Urinary bladder (tissue), 4 donors: Measurements from ENCODE around the gene DLX1. TPM values are rescaled to one million over a fixed set of nuclear protein-coding genes. Genes with fewer than 3 reads are reported as not detected.

ENCODE experiments used
- DNase-seq: peaks from one replicate; pipeline ENCODE4 v3.0.0-alpha.2; 2015; ENCODE audit errors: extremely low spot score
- H3K27ac ChIP-seq: one replicate; pipeline ENCODE4 v1.5.1; 2013; ENCODE audit warnings: low read depth, mild to moderate bottlenecking, moderate library complexity
- H3K36me3 ChIP-seq: one replicate; pipeline ENCODE4 v1.6.1; 2013; ENCODE audit warnings: mild to moderate bottlenecking, moderate library complexity; ENCODE audit not compliant: insufficient read depth
- H3K4me1 ChIP-seq: one replicate; pipeline ENCODE4 v1.6.1; 2013; ENCODE audit warnings: mild to moderate bottlenecking, moderate library complexity; ENCODE audit not compliant: insufficient read depth
- H3K4me3 ChIP-seq: one replicate; pipeline ENCODE4 v1.5.1; 2013; ENCODE audit warnings: low read depth, low read length
- WGBS: extraction: QIAGEN DNeasy Blood & Tissue Kit; methylation state at CpG from one replicate; pipeline ENCODE4 v1.1.7; 2013; 5-methylcytosine and 5-hydroxymethylcytosine counted together
- polyA plus RNA-seq: library from polyadenylated mRNA; stranded (reverse); fragments of 200-250 nt; gene quantifications from one replicate; pipeline ENCODE4 v1.2.3, GENCODE V29; 2013
- total RNA-seq: library from RNA; depleted of rRNA; stranded (reverse); fragments of >200 nt; gene quantifications from one replicate; pipeline ENCODE4 v1.2.3, GENCODE V29; 2014
- donor health status: healthy with polysubstance abuse.
- donor health status: healthy.

Gene DLX1
- 0.21 TPM for total RNA-seq
- 0.41 TPM for polyA plus RNA-seq

GRCh38 chr2:172085460-172086159 lies at the start of gene DLX1:
TSS of gene DLX1 (plus strand) at chr2:172085507. CDS start at chr2:172085678, 171 bp downstream.
- no peak within 1 kb of the TSS for H3K27ac ChIP-seq
- peak within 1 kb of the TSS; percentile 23 for H3K4me3 ChIP-seq
- DNase-seq, result no peak
- no peaks in the 10 kb centered on the region for H3K36me3 ChIP-seq
- 3% methylated on average over 34 of the region's 34 CpGs for WGBS
- H3K4me1 ChIP-seq, result peaks cover 2% of the 10 kb centered on the region

- Histone ChIP-seq H3K27ac (no peak overlapping the region), H3K4me3 (no peak overlapping the region), H3K36me3 (no peaks in the 10 kb centered on the region), H3K4me1 (no peaks in the 10 kb centered on the region)
- DNase-seq, result no peak
- 80% methylated on average over 3 of the region's 3 CpGs for WGBS
These were observed 47.2 kb upstream of the DLX1 start for GRCh38 chr2:172038121-172038520.

- no peaks in the 10 kb centered on the region for H3K36me3 ChIP-seq
- H3K4me1 ChIP-seq, result no peaks in the 10 kb centered on the region
- 77% methylated on average over 2 of the region's 2 CpGs for WGBS
- no peak for DNase-seq
- no peak overlapping the region for H3K4me3 ChIP-seq
- no peak overlapping the region for H3K27ac ChIP-seq
These were observed 46.7 kb upstream of the DLX1 start for GRCh38 chr2:172038604-172039003.

- 77% methylated on average over 3 of the region's 3 CpGs for WGBS
These were observed 46.1 kb upstream of the DLX1 start for GRCh38 chr2:172039011-172039704.

GRCh38 chr2:172040311-172040710 lies 45.0 kb upstream of the DLX1 start:
- no peaks in the 10 kb centered on the region for H3K4me1 ChIP-seq
- no peaks in the 10 kb centered on the region for H3K36me3 ChIP-seq
- 76% methylated on average over 6 of the region's 6 CpGs for WGBS
- H3K4me3 ChIP-seq, result no peak overlapping the region
- no peak overlapping the region for H3K27ac ChIP-seq
- no peak for DNase-seq

More at GRCh38 chr2:172039011-172039704, 46.1 kb upstream of the DLX1 start:
- H3K27ac ChIP-seq, result no peak overlapping the region
- H3K36me3 ChIP-seq, result no peaks in the 10 kb centered on the region
- H3K4me3 ChIP-seq, result no peak overlapping the region
- DNase-seq, result no peak
- no peaks in the 10 kb centered on the region for H3K4me1 ChIP-seq

GRCh38 chr2:172046080-172046678 lies 39.1 kb upstream of the DLX1 start:
- no peak for DNase-seq
- WGBS, result 63% methylated on average over 1 of the region's 1 CpG
- H3K36me3 ChIP-seq, result no peaks in the 10 kb centered on the region
- H3K4me1 ChIP-seq, result no peaks in the 10 kb centered on the region
- H3K4me3 ChIP-seq, result no peak overlapping the region
- no peak overlapping the region for H3K27ac ChIP-seq

GRCh38 chr2:172046866-172047565 lies 38.3 kb upstream of the DLX1 start:
- H3K4me1 ChIP-seq, result no peaks in the 10 kb centered on the region
- DNase-seq, result no peak
- no peak overlapping the region for H3K4me3 ChIP-seq
- WGBS, result 70% methylated on average over 3 of the region's 3 CpGs
- H3K27ac ChIP-seq, result no peak overlapping the region
- no peaks in the 10 kb centered on the region for H3K36me3 ChIP-seq

- DNase-seq, result no peak
- no peaks in the 10 kb centered on the region for H3K36me3 ChIP-seq
- H3K27ac ChIP-seq, result no peak overlapping the region
- H3K4me3 ChIP-seq, result no peak overlapping the region
- 93% methylated on average over 8 of the region's 8 CpGs for WGBS
- H3K4me1 ChIP-seq, result no peaks in the 10 kb centered on the region
These were observed 37.5 kb upstream of the DLX1 start for GRCh38 chr2:172047566-172048507.

GRCh38 chr2:172048508-172049503 lies 36.5 kb upstream of the DLX1 start:
- Histone ChIP-seq H3K4me1 (no peaks in the 10 kb centered on the region), H3K4me3 (no peak overlapping the region), H3K36me3 (no peaks in the 10 kb centered on the region), H3K27ac (no peak overlapping the region)
- WGBS, result 93% methylated on average over 6 of the region's 6 CpGs
- no peak for DNase-seq

- WGBS, result 95% methylated on average over 2 of the region's 2 CpGs
- no peaks in the 10 kb centered on the region for H3K36me3 ChIP-seq
- DNase-seq, result no peak
These were observed 35.7 kb upstream of the DLX1 start for GRCh38 chr2:172049567-172050120.

GRCh38 chr2:172050479-172051125 lies 34.7 kb upstream of the DLX1 start:
- no peak overlapping the region for H3K27ac ChIP-seq
- H3K4me1 ChIP-seq, result no peaks in the 10 kb centered on the region
- DNase-seq, result no peak
- 82% methylated on average over 1 of the region's 1 CpG for WGBS
- no peak overlapping the region for H3K4me3 ChIP-seq
- no peaks in the 10 kb centered on the region for H3K36me3 ChIP-seq

More at GRCh38 chr2:172049567-172050120, 35.7 kb upstream of the DLX1 start:
- H3K27ac ChIP-seq, result no peak overlapping the region
- H3K4me3 ChIP-seq, result no peak overlapping the region
- no peaks in the 10 kb centered on the region for H3K4me1 ChIP-seq
